CD4-positive, CD25-positive, alpha-beta regulatory T cell (primary cell): ENCODE data around the gene TF. TPM values are rescaled to one million over a fixed set of nuclear protein-coding genes. Genes with fewer than 3 reads are reported as not detected.

ENCODE experiments used
- ATAC-seq, 2 donors: fragments of 150-1000 bp; cut with Tn5 transposase; one replicate each; pipeline ENCODE4 v1.10.0; 2021; ENCODE audit warnings: low read depth in 2 of 2, moderate number of reproducible peaks in 2 of 2, moderate library complexity in 1 of 2
- DNase-seq, 3 donors: peaks; one replicate each; pipeline versions ENCODE4 v3.0.0 to v3.0.0-alpha.2; 2012 to 2022; ENCODE audit warnings: mixed read lengths in 1 of 3
- H3K27ac ChIP-seq: one replicate; pipeline ENCODE4 v1.7.0; 2013; ENCODE audit warnings: mild to moderate bottlenecking, low read length; ENCODE audit not compliant: insufficient read depth, poor library complexity, severe bottlenecking
- H3K27me3 ChIP-seq: one replicate; pipeline ENCODE4 v1.7.0; 2013; ENCODE audit warnings: low read length; ENCODE audit not compliant: control insufficient read depth, insufficient read depth
- H3K36me3 ChIP-seq: one replicate; pipeline ENCODE4 v1.7.0; 2013; ENCODE audit warnings: mild to moderate bottlenecking, low read length, moderate library complexity; ENCODE audit not compliant: control insufficient read depth, insufficient read depth
- H3K4me1 ChIP-seq: 2 replicates; pipeline ENCODE4 v1.7.0; 2013; ENCODE audit warnings: mild to moderate bottlenecking, low read length; ENCODE audit not compliant: insufficient read depth, control insufficient read depth, poor library complexity, severe bottlenecking
- H3K4me3 ChIP-seq: one replicate; pipeline ENCODE4 v1.7.0; 2013; ENCODE audit warnings: low read depth, mild to moderate bottlenecking, low read length, moderate library complexity
- H3K9me3 ChIP-seq, 2 experiments: 1 replicate in 1 of 2; 2 replicates in 1 of 2; pipeline ENCODE4 v1.7.0; 2013; ENCODE audit warnings: low read length in 2 of 2, mild to moderate bottlenecking in 1 of 2, moderate library complexity in 1 of 2; ENCODE audit not compliant: control insufficient read depth in 2 of 2
- H3K27ac Mint-ChIP-seq, 3 donors: one replicate each; pipeline ENCODE4 v1.8.0; 2020 to 2022; ENCODE audit warnings: mild to moderate bottlenecking in 3 of 3, mixed read lengths in 3 of 3, moderate library complexity in 2 of 3
- H3K27me3 Mint-ChIP-seq: one replicate; pipeline ENCODE4 v1.8.0; 2022; ENCODE audit warnings: mild to moderate bottlenecking, mixed read lengths
- H3K36me3 Mint-ChIP-seq: one replicate; pipeline ENCODE4 v1.8.0; 2020; ENCODE audit warnings: mixed read lengths
- H3K4me1 Mint-ChIP-seq, 4 donors: one replicate each; pipeline ENCODE4 v1.8.0; 2020 to 2022; ENCODE audit warnings: mixed read lengths in 4 of 4, mild to moderate bottlenecking in 1 of 4
- H3K4me3 Mint-ChIP-seq, 4 donors: one replicate each; pipeline ENCODE4 v1.8.0; 2020 to 2022; ENCODE audit warnings: mild to moderate bottlenecking in 4 of 4, mixed read lengths in 4 of 4, moderate library complexity in 3 of 4
- H3K9me3 Mint-ChIP-seq, 7 donors: one replicate each; pipeline ENCODE4 v1.8.0; 2020 to 2022; ENCODE audit warnings: mixed read lengths in 7 of 7, mild to moderate bottlenecking in 3 of 7, moderate library complexity in 2 of 7
- polyA plus RNA-seq, 4 donors: library from polyadenylated mRNA; unstranded; fragments of 300-500 nt; fragmentation: Illumina TruSeq; gene quantifications; one replicate each; pipeline ENCODE4 v1.2.3, GENCODE V29; 2021
- total RNA-seq: library from RNA; stranded (reverse); gene quantifications from one replicate; pipeline ENCODE4 v1.2.3, GENCODE V29; 2022

The TF gene
- total RNA-seq (0.52 TPM), polyA plus RNA-seq (not detected)

DNA sequence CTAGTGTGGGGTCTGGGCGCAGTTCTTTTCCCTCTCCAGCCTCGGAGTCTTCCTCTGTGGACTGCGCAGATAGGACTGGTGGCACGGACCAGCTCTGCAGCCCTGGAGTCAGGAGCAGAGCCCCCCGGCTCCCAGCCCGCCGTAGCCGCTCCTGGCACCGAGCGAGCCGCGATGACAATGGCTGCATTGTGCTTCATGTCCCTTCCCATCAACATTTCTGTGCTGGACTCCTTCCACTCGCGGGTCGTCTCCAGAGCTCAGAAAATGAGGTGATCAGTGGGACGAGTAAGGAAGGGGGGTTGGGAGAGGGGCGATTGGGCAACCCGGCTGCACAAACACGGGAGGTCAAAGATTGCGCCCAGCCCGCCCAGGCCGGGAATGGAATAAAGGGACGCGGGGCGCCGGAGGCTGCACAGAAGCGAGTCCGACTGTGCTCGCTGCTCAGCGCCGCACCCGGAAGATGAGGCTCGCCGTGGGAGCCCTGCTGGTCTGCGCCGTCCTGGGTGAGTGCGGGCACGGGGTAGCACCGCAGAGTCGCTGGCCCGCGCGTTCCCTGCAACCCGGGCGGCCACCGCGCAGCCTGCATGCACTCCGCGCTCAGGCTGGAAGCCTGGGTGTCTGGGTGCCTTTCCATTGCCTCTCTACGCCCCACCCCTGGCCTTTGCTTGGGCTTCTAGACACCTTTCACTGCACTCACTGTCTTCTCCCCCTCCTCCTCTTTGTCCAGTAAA lies at the start of gene TF:
TF (plus strand) TSS at position 413 of the 731 bp plus-strand sequence; CDS start at position 461, 48 bp downstream.
- Mint-ChIP-seq H3K4me3 (peak within 1 kb of the TSS in 1 of 4 donors; percentile 50), H3K27me3 (peaks cover 33% of the 10 kb centered on the region), H3K4me1 (peaks cover 0 to 5% (median 0%) of the 10 kb centered on the region in 4 donors), H3K27ac (no peak within 1 kb of the TSS), H3K36me3 (no peaks in the 10 kb centered on the region), H3K9me3 (peaks cover 0 to 1% (median 0%) of the 10 kb centered on the region in 7 donors)
- no peak for ATAC-seq
- H3K9me3 ChIP-seq: no peaks in the 10 kb centered on the region
- H3K36me3 ChIP-seq: no peaks in the 10 kb centered on the region
- H3K4me1 ChIP-seq: no peaks in the 10 kb centered on the region
- H3K27ac ChIP-seq: no peak within 1 kb of the TSS
- DNase-seq: no peak
- no peaks in the 10 kb centered on the region for H3K27me3 ChIP-seq
- H3K4me3 ChIP-seq: no peak within 1 kb of the TSS

DNA sequence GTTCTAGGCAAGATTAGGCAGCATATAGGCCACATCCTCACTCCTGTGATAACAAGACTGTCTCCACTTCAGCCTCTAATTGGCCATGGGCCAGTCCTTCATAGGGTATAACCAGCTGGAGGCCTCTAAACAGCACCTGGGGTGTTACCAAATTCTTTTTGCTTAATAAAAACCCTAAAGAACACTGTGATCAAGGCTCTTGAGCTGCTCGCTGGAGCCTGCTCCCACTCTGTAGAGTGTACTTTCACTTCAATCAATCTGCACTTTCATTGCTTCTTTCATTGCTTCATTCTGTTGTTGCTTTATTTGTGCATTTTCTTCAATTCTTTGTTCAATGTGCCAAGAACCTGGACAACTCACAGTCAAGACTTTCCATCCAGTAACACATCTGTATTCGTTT lies 48.2 kb upstream of the TF start:
- Mint-ChIP-seq H3K27ac (no peak overlapping the region), H3K9me3 (peaks cover 0 to 3% (median 0%) of the 10 kb centered on the region in 7 donors), H3K36me3 (no peaks in the 10 kb centered on the region), H3K4me3 (no peak overlapping the region), H3K27me3 (peaks cover 3% of the 10 kb centered on the region), H3K4me1 (no peaks in the 10 kb centered on the region)
- H3K36me3 ChIP-seq: no peaks in the 10 kb centered on the region
- no peaks in the 10 kb centered on the region for H3K9me3 ChIP-seq
- H3K4me3 ChIP-seq: no peak overlapping the region
- ATAC-seq (no peak), DNase-seq (no peak)
- no peaks in the 10 kb centered on the region for H3K4me1 ChIP-seq
- H3K27me3 ChIP-seq: no peaks in the 10 kb centered on the region
- no peak overlapping the region for H3K27ac ChIP-seq

DNA sequence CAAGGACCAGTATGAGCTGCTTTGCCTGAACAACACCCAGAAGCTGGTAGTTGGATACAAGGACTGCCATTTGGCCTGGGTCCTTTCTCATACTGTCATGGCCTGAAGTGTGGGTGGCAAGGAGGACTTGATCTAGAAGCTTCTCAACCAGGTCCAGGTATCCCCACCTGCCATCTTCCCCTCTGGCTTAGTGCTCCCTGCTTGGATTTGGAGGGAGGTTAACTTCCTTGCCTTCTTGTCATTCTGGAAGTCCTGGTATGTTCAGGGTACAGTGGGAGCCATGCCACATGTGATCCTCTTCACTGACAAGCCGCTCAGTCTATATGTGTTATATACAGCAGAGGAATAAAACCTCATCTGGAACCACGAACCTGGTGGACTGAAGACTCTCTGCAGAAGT lies 46.7 kb upstream of the TF start:
- no peaks in the 10 kb centered on the region for H3K4me1 ChIP-seq
- peaks cover 4% of the 10 kb centered on the region for H3K27me3 ChIP-seq
- Mint-ChIP-seq H3K36me3 (no peaks in the 10 kb centered on the region), H3K9me3 (peaks cover 0 to 3% (median 0%) of the 10 kb centered on the region in 7 donors), H3K4me3 (no peak overlapping the region), H3K4me1 (no peaks in the 10 kb centered on the region), H3K27ac (no peak overlapping the region), H3K27me3 (peaks cover 9% of the 10 kb centered on the region)
- H3K27ac ChIP-seq: no peak overlapping the region
- no peaks in the 10 kb centered on the region for H3K36me3 ChIP-seq
- H3K4me3 ChIP-seq: no peak overlapping the region
- no peaks in the 10 kb centered on the region for H3K9me3 ChIP-seq
- no peak for DNase-seq
- ATAC-seq: no peak

DNA sequence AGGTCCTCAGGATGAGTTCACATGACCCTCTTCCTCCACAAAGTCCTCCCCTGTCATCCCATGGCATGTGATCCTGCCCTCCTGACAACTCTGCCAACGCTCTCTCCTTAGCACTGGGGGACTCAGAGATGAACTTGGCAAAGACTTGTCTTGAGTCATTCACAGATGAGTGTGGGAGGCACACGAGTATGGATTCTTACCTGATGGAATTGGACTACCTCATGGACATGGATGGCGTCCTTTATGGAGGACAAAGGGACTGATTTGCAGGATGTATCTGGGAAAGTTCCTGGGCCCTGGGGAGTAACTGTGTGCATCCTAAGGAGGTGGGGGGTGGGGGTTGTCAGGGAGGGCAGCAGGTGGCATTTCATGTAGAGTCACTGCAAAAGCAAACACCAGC lies 46.3 kb upstream of the TF start:
- Mint-ChIP-seq H3K9me3 (peaks cover 0 to 3% (median 0%) of the 10 kb centered on the region in 7 donors), H3K36me3 (no peaks in the 10 kb centered on the region), H3K4me1 (no peaks in the 10 kb centered on the region), H3K4me3 (no peak overlapping the region), H3K27ac (no peak overlapping the region), H3K27me3 (peaks cover 9% of the 10 kb centered on the region)
- Histone ChIP-seq H3K27me3 (peaks cover 6% of the 10 kb centered on the region), H3K36me3 (no peaks in the 10 kb centered on the region), H3K27ac (no peak overlapping the region), H3K4me1 (no peaks in the 10 kb centered on the region), H3K4me3 (no peak overlapping the region), H3K9me3 (no peaks in the 10 kb centered on the region)
- DNase-seq (no peak), ATAC-seq (no peak)

DNA sequence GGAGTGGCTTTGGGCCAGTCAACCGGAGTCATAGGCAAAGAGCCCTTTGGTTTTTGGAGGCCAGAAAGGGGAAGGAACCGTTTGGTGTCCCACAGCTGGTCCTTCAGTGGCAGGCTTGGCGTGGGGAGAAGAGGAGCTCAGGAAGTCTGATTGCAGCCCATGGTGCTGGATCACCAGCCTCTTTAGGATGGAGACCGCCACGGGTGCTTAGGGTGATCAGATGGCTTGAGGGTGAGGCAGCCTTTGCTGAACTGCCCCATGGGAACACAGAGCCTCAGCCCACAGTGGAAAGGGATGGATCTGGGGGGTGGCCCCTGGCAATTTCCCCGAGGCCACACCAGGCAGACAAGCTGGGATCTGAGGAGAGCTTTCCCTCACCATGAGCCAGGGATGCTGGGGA lies 45.8 kb upstream of the TF start:
- H3K36me3 Mint-ChIP-seq: no peaks in the 10 kb centered on the region
- no peaks in the 10 kb centered on the region for H3K36me3 ChIP-seq
- no peak overlapping the region for H3K4me3 ChIP-seq
- peaks cover 10% of the 10 kb centered on the region for H3K27me3 Mint-ChIP-seq
- H3K27me3 ChIP-seq: peaks cover 6% of the 10 kb centered on the region
- no peaks in the 10 kb centered on the region for H3K9me3 ChIP-seq
- no peak overlapping the region for H3K27ac ChIP-seq
- DNase-seq: no peak
- no peaks in the 10 kb centered on the region for H3K4me1 ChIP-seq
- no peak overlapping the region for H3K27ac Mint-ChIP-seq
- ATAC-seq: no peak
- peaks cover 0 to 4% (median 0%) of the 10 kb centered on the region in 7 donors for H3K9me3 Mint-ChIP-seq
- no peak overlapping the region for H3K4me3 Mint-ChIP-seq
- no peaks in the 10 kb centered on the region for H3K4me1 Mint-ChIP-seq

DNA sequence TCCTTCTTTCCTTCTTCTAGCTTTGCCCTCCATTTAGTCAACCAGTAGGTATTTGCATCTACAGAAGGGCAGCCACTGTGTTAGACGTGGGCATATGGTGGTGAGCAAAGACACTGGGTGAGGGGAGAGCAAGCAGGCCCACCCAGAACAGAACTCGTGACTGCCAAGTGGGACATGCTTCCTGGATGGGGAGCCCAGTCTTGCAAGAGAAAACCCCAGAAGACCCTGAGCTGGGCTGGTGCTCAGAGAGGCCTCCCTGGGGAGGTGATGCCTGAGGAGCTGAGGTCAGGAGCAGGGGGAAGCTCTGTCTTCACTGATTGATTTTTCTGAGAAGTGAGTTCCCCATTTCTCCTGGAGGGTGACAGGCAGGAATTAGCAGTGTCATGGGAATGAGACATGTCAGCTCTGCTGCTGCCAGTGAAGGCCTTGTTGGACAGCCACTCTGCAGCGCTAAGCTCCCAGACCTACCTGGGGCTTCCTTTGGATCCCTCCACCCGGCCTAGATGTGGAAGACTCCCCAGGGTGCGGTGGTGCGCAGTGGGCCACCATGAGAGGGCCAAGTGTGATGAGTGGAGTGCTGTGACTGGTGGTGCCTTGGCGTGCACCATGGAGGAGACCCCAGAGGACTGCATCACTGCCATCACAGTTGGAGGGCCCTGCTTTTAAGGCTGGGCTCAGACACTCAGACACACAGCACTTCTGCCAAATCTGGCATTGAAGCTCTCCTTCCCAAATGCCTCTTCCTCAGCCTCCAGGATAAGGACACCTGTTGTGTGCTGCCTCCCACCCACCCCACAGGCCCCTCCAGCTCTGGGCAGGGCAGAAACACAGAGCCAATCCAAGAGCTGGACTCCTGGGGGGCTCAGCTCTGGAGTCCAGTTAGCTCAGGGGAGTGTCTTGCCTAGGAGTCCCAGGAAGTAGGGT lies 44.5 kb upstream of the TF start:
- H3K36me3 ChIP-seq: no peaks in the 10 kb centered on the region
- peaks cover 10% of the 10 kb centered on the region for H3K27me3 ChIP-seq
- DNase-seq (no peak), ATAC-seq (no peak)
- H3K4me3 ChIP-seq: no peak overlapping the region
- Mint-ChIP-seq H3K27ac (no peak overlapping the region), H3K36me3 (no peaks in the 10 kb centered on the region), H3K27me3 (peaks cover 16% of the 10 kb centered on the region), H3K4me1 (no peaks in the 10 kb centered on the region), H3K4me3 (no peak overlapping the region), H3K9me3 (peaks cover 0 to 4% (median 0%) of the 10 kb centered on the region in 7 donors)
- H3K27ac ChIP-seq: no peak overlapping the region
- H3K9me3 ChIP-seq: no peaks in the 10 kb centered on the region
- no peaks in the 10 kb centered on the region for H3K4me1 ChIP-seq

DNA sequence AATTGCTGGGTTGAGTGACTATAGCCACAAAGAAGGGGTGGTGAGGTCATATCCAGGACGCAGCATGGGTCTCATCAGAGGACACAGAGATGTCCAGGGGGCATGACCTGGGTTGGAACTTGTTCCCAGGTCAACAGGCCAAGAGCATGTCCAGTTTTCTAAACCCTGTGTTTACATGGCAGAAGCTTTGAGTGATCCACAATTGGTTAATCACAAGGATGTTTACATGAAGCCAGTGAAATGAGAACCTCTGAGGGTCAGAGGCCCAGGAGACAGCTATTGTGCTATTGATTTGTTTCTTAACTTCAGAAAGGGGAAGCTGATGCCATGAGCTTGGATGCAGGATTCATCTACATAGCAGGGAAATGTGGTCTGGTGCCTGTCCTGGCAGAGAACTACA lies 42.3 kb upstream of the TF start:
- Histone ChIP-seq H3K9me3 (no peaks in the 10 kb centered on the region), H3K27me3 (peaks cover 10% of the 10 kb centered on the region), H3K36me3 (no peaks in the 10 kb centered on the region), H3K27ac (no peak overlapping the region), H3K4me1 (no peaks in the 10 kb centered on the region), H3K4me3 (no peak overlapping the region)
- no peak for DNase-seq
- H3K27me3 Mint-ChIP-seq: peaks cover 20% of the 10 kb centered on the region
- H3K36me3 Mint-ChIP-seq: no peaks in the 10 kb centered on the region
- no peak overlapping the region for H3K4me3 Mint-ChIP-seq
- H3K4me1 Mint-ChIP-seq: no peaks in the 10 kb centered on the region
- peaks cover 0 to 2% (median 0%) of the 10 kb centered on the region in 7 donors for H3K9me3 Mint-ChIP-seq
- no peak for ATAC-seq
- no peak overlapping the region for H3K27ac Mint-ChIP-seq
